HG02678 (cell line): ENCODE results near the gene SNCAIP.

ENCODE experiments used
- ATAC-seq: cut with Tn5 transposase; IDR thresholded peaks from one replicate; pipeline ENCODE4 v1.9.1; 2021; ENCODE audit warnings: mild to moderate bottlenecking, moderate library complexity; ENCODE audit not compliant: unreplicated experiment

SNCAIP gene

GRCh38 chr5:122394284-122394930 lies 82.4 kb downstream of the SNCAIP start:
- no peak for ATAC-seq

- no peak for ATAC-seq
Measured at GRCh38 chr5:122398016-122398415, 86.0 kb downstream of the SNCAIP start.

- ATAC-seq = no peak
Measured at GRCh38 chr5:122400341-122400740, 88.3 kb downstream of the SNCAIP start.

- no peak for ATAC-seq
Measured at GRCh38 chr5:122400938-122401337, 88.9 kb downstream of the SNCAIP start.

- ATAC-seq = no peak
Measured at GRCh38 chr5:122401976-122402725, 90.1 kb downstream of the SNCAIP start.

GRCh38 chr5:122402955-122403685 lies 91.1 kb downstream of the SNCAIP start:
- no peak for ATAC-seq

GRCh38 chr5:122404018-122404417 lies 92.0 kb downstream of the SNCAIP start:
- ATAC-seq = no peak

GRCh38 chr5:122404653-122405362 lies 92.8 kb downstream of the SNCAIP start:
- no peak for ATAC-seq

GRCh38 chr5:122405751-122406150 lies 93.7 kb downstream of the SNCAIP start:
- no peak for ATAC-seq

GRCh38 chr5:122406181-122406580 lies 94.1 kb downstream of the SNCAIP start:
- ATAC-seq = no peak

GRCh38 chr5:122408592-122409224 lies 96.7 kb downstream of the SNCAIP start:
- no peak for ATAC-seq

GRCh38 chr5:122412966-122413365 lies 100.9 kb downstream of the SNCAIP start:
- ATAC-seq = peak; percentile 37

- peak; percentile 33 for ATAC-seq
Measured at GRCh38 chr5:122413722-122414121, 101.7 kb downstream of the SNCAIP start.

GRCh38 chr5:122415030-122415800 lies 103.2 kb downstream of the SNCAIP start:
- peak; percentile 81 for ATAC-seq

GRCh38 chr5:122415801-122416120 lies 103.7 kb downstream of the SNCAIP start:
- no peak for ATAC-seq

- no peak for ATAC-seq
Measured at GRCh38 chr5:122419142-122419894, 107.3 kb downstream of the SNCAIP start.

- ATAC-seq = no peak
Measured at GRCh38 chr5:122420091-122420490, 108.1 kb downstream of the SNCAIP start.

GRCh38 chr5:122420537-122421236 lies 108.7 kb downstream of the SNCAIP start:
- ATAC-seq = no peak
